ENCODE results near the gene IRX2.

IRX2 gene

DNA sequence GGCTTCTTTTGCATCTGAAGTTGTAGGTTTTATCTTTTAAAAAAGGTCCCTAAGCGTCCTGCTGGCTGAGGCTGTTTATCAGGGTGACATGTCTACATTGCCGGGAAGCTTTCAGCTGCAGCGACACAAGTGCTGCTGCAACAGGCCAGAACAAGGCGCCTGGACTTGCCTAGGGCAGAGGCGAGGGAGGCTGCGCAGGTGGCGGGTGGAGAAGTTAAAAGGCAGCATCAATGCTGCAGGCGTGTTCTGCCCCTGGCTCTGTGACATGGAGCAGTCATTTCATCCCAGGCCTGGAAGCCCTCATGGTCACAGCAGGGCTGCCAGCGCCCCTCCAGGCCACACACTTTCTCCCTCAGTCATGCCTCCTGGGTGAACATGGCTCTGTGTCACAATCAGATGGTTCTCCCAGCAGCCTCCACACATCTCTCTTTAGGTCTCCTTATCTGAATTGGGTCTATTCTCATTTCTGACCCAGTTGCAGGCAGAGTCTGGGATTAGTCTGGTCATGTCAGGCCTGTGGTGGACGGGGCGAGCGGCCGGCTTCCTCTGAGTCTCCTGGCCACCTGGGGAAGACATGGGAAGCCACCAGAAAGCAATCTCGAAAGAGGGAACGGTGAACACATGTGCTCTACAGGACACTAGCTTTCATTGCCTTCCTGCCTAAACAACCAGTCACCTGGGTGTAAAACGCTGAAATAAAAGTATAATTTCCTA is 41.3 kb downstream of the IRX2 start:
- no peaks in the 10 kb centered on the region for H3K9me3 ChIP-seq (ENCODE audit: insufficient read depth, low read length)
- no peaks in the 10 kb centered on the region for H4K20me1 ChIP-seq (ENCODE audit: insufficient read depth, low read length)
- no peak overlapping the region for H3K4me2 ChIP-seq (ENCODE audit: low read length)
- no peaks in the 10 kb centered on the region for H3K4me1 ChIP-seq (ENCODE audit: low read length)
- H3K79me2 ChIP-seq (ENCODE audit: low read length): no peaks in the 10 kb centered on the region
- no peaks in the 10 kb centered on the region for H3K36me3 ChIP-seq (replicated peaks; ENCODE audit: low read depth, low read length)
- H2AFZ ChIP-seq (ENCODE audit: low read depth, low read length): no peak overlapping the region
- H3K4me3 ChIP-seq (ENCODE audit: low read length): no peak overlapping the region
- H3K27ac ChIP-seq (ENCODE audit: low read length): no peak overlapping the region
- TF ChIP-seq, protein P1, sequence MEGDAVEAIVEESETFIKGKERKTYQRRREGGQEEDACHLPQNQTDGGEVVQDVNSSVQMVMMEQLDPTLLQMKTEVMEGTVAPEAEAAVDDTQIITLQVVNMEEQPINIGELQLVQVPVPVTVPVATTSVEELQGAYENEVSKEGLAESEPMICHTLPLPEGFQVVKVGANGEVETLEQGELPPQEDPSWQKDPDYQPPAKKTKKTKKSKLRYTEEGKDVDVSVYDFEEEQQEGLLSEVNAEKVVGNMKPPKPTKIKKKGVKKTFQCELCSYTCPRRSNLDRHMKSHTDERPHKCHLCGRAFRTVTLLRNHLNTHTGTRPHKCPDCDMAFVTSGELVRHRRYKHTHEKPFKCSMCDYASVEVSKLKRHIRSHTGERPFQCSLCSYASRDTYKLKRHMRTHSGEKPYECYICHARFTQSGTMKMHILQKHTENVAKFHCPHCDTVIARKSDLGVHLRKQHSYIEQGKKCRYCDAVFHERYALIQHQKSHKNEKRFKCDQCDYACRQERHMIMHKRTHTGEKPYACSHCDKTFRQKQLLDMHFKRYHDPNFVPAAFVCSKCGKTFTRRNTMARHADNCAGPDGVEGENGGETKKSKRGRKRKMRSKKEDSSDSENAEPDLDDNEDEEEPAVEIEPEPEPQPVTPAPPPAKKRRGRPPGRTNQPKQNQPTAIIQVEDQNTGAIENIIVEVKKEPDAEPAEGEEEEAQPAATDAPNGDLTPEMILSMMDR (IDR thresholded peaks at IDR 0.05; ENCODE audit: low read depth, low read length): no peak
- TF ChIP-seq EZH2phosphoT487 (IDR thresholded peaks at IDR 0.05; ENCODE audit: low read depth): no peak
- no peak overlapping the region for H3K9ac ChIP-seq (ENCODE audit: low read length)
- H3K27me3 ChIP-seq (ENCODE audit: low read depth, low read length): no peaks in the 10 kb centered on the region

DNA sequence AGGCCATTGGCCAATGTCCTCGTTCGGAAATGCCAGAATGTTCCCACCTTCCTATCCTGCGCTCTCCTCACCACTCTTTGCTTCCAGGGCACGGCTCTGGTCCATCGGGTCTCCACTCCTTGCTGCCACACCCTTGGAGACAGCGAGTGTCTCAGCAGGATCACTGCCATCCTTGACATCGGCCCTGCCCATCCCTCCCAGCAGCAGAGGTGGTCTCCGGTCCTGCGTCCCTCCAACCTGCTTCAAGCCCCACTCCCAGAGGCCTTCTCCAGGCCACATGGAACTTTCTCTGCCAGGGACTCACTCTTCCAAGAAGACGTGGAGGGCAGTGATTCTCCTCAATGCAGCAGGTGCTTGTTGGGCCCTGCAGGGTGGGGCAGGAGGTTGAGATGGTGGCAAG is 42.7 kb downstream of the IRX2 start:
- Histone ChIP-seq H3K4me3 (ENCODE audit: low read length) (no peak overlapping the region), H3K9me3 (ENCODE audit: insufficient read depth, low read length) (no peaks in the 10 kb centered on the region), H3K9ac (ENCODE audit: low read length) (no peak overlapping the region), H4K20me1 (ENCODE audit: insufficient read depth, low read length) (no peaks in the 10 kb centered on the region), H3K79me2 (ENCODE audit: low read length) (no peaks in the 10 kb centered on the region), H2AFZ (ENCODE audit: low read depth, low read length) (no peak overlapping the region), H3K4me1 (ENCODE audit: low read length) (no peaks in the 10 kb centered on the region), H3K36me3 (replicated peaks; ENCODE audit: low read depth, low read length) (no peaks in the 10 kb centered on the region), H3K4me2 (ENCODE audit: low read length) (no peak overlapping the region), H3K27me3 (ENCODE audit: low read depth, low read length) (no peaks in the 10 kb centered on the region), H3K27ac (ENCODE audit: low read length) (no peak overlapping the region)
- no peak for TF ChIP-seq EZH2phosphoT487 (IDR thresholded peaks at IDR 0.05; ENCODE audit: low read depth)
- TF ChIP-seq, protein P1 (IDR thresholded peaks at IDR 0.05; ENCODE audit: low read depth, low read length): no peak

DNA sequence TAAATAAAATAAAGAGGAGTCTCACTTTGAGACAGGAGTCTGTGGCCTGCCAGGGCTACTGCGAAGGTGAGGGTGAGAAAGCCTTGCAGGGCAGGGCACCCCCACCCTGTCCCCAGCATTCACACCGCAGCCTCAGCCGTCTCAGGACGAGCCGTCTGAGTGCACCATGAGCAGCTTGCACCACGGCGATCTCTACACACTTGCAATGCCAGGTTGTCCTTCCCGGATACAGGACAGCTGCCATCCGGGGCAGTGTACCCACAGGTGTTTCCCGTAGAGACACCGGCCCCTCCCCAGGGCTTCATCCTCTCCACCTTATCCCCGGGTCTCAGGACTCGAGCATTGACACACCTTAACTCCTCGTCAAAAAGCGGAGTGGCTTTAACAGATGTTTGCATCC is 43.3 kb downstream of the IRX2 start:
- no peaks in the 10 kb centered on the region for H3K27me3 ChIP-seq (ENCODE audit: low read depth, low read length)
- no peak overlapping the region for H3K9ac ChIP-seq (ENCODE audit: low read length)
- no peaks in the 10 kb centered on the region for H3K4me1 ChIP-seq (ENCODE audit: low read length)
- H2AFZ ChIP-seq (ENCODE audit: low read depth, low read length): no peak overlapping the region
- no peak overlapping the region for H3K4me2 ChIP-seq (ENCODE audit: low read length)
- no peak overlapping the region for H3K27ac ChIP-seq (ENCODE audit: low read length)
- no peaks in the 10 kb centered on the region for H4K20me1 ChIP-seq (ENCODE audit: insufficient read depth, low read length)
- no peak for TF ChIP-seq EZH2phosphoT487 (IDR thresholded peaks at IDR 0.05; ENCODE audit: low read depth)
- TF ChIP-seq, protein P1 (IDR thresholded peaks at IDR 0.05; ENCODE audit: low read depth, low read length): no peak
- H3K9me3 ChIP-seq (ENCODE audit: insufficient read depth, low read length): no peaks in the 10 kb centered on the region
- no peak overlapping the region for H3K4me3 ChIP-seq (ENCODE audit: low read length)
- no peaks in the 10 kb centered on the region for H3K36me3 ChIP-seq (replicated peaks; ENCODE audit: low read depth, low read length)
- H3K79me2 ChIP-seq (ENCODE audit: low read length): no peaks in the 10 kb centered on the region

DNA sequence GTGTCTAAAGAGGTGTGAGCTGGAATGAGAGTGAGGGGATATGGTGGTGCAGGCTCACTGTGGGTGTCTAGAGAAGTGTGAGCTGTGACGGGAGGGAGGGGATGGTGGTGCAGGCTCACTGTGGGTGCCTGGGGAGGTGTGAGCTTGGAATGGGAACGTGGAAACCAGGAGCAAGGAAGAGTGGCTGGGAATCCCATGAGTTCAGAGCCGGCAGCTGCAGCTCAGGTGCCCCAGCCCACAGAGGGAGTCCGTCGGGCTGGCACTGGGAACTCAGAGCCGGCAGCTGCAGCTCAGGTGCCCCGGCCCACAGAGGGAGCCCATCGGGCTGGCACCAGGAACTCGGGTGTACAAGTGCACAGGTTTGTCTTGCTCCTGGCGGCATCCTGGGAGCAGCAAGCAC is 45.6 kb downstream of the IRX2 start:
- Histone ChIP-seq H2AFZ (ENCODE audit: low read depth, low read length) (no peak overlapping the region), H3K27ac (ENCODE audit: low read length) (no peak overlapping the region), H3K4me2 (ENCODE audit: low read length) (no peak overlapping the region), H3K4me1 (ENCODE audit: low read length) (no peaks in the 10 kb centered on the region), H3K27me3 (ENCODE audit: low read depth, low read length) (no peaks in the 10 kb centered on the region), H3K4me3 (ENCODE audit: low read length) (no peak overlapping the region), H3K9me3 (ENCODE audit: insufficient read depth, low read length) (no peaks in the 10 kb centered on the region), H3K79me2 (ENCODE audit: low read length) (no peaks in the 10 kb centered on the region), H4K20me1 (ENCODE audit: insufficient read depth, low read length) (no peaks in the 10 kb centered on the region), H3K9ac (ENCODE audit: low read length) (no peak overlapping the region), H3K36me3 (replicated peaks; ENCODE audit: low read depth, low read length) (no peaks in the 10 kb centered on the region)
- TF ChIP-seq EZH2phosphoT487 (IDR thresholded peaks at IDR 0.05; ENCODE audit: low read depth): no peak
- TF ChIP-seq, protein P1 (IDR thresholded peaks at IDR 0.05; ENCODE audit: low read depth, low read length): no peak

All from OCI-LY3 (cell line).